Activated CD4-positive, alpha-beta T cell treated with anti-CD3 and anti-CD28 coated beads, Interleukin-2, amount 10 ng/mL, durations not matched to agents 7 days and 5 days (primary cell): Measurements from ENCODE around the gene SKAP2. TPM values are rescaled to one million over a fixed set of nuclear protein-coding genes. Genes with fewer than 3 reads are reported as not detected.

ENCODE experiments used
- CTCF ChIA-PET: fragments of 350-600 bp; sonication (Branson Sonifier 250); formaldehyde crosslinking; loops from one replicate; lab custom pipeline; 2021; ENCODE audit warnings: antibody characterized with exemption; lab: Charles Lee
- POLR2A ChIA-PET: fragments of 350-600 bp; sonication (Branson Sonifier 250); formaldehyde crosslinking; loops from one replicate; lab custom pipeline; 2021; ENCODE audit warnings: antibody characterized with exemption; lab: Charles Lee
- DNase-seq: peaks from one replicate; pipeline ENCODE4 v3.0.0-alpha.2; 2020
- H3K27ac Mint-ChIP-seq: one replicate; pipeline ENCODE4 v1.8.0; 2021; ENCODE audit warnings: mild to moderate bottlenecking, moderate library complexity, mixed read lengths
- H3K27me3 Mint-ChIP-seq: one replicate; pipeline ENCODE4 v1.8.0; 2021; ENCODE audit warnings: mixed read lengths
- H3K36me3 Mint-ChIP-seq: one replicate; pipeline ENCODE4 v1.8.0; 2021; ENCODE audit warnings: low read depth, mixed read lengths
- H3K4me1 Mint-ChIP-seq: one replicate; pipeline ENCODE4 v1.8.0; 2021; ENCODE audit warnings: mixed read lengths
- H3K4me3 Mint-ChIP-seq: one replicate; pipeline ENCODE4 v1.8.0; 2021; ENCODE audit warnings: mild to moderate bottlenecking, moderate library complexity, mixed read lengths
- H3K9me3 Mint-ChIP-seq: one replicate; pipeline ENCODE4 v1.8.0; 2021; ENCODE audit warnings: mixed read lengths
- total RNA-seq, 2 experiments: library from RNA; stranded (reverse); gene quantifications; one replicate each; pipeline ENCODE4 v1.2.3, GENCODE V29; 2021

SKAP2 gene
- total RNA-seq, 2 experiments from 2014 or later = 5.3 to 6.3 TPM

GRCh38 chr7:26863518-26864308, 677 bp downstream of the SKAP2 start:
- CTCF ChIA-PET = no interaction called here
- peaks cover 4% of the 10 kb centered on the region for H3K36me3 Mint-ChIP-seq
- H3K27me3 Mint-ChIP-seq = peaks cover 60% of the 10 kb centered on the region
- peak overlapping the region; percentile 86 for H3K27ac Mint-ChIP-seq
- H3K9me3 Mint-ChIP-seq = peaks cover 3% of the 10 kb centered on the region
- peak; percentile 25 for DNase-seq
- peak overlapping the region; percentile 87 for H3K4me3 Mint-ChIP-seq
- H3K4me1 Mint-ChIP-seq = peaks cover 24% of the 10 kb centered on the region
- POLR2A ChIA-PET = no interaction called here

- no peak overlapping the region for H3K4me3 Mint-ChIP-seq
- H3K27me3 Mint-ChIP-seq = peaks cover 66% of the 10 kb centered on the region
- no peak overlapping the region for H3K27ac Mint-ChIP-seq
- H3K9me3 Mint-ChIP-seq = peaks cover 3% of the 10 kb centered on the region
- no peak for DNase-seq
- CTCF ChIA-PET = interaction anchor here (0.5 kb wide), 1 partner anchor 1110 kb away, joined by 3 read pairs; no protein-coding TSS in a partner anchor
- POLR2A ChIA-PET = no interaction called here
- H3K36me3 Mint-ChIP-seq = peaks cover 4% of the 10 kb centered on the region
- peaks cover 24% of the 10 kb centered on the region for H3K4me1 Mint-ChIP-seq
These were observed 1.6 kb downstream of the SKAP2 start for GRCh38 chr7:26862834-26863233.

GRCh38 chr7:26861050-26861449, 3.3 kb downstream of the SKAP2 start:
- Mint-ChIP-seq H3K27me3 (peaks cover 77% of the 10 kb centered on the region), H3K36me3 (peaks cover 4% of the 10 kb centered on the region), H3K4me3 (no peak overlapping the region), H3K27ac (no peak overlapping the region), H3K4me1 (peaks cover 28% of the 10 kb centered on the region), H3K9me3 (peaks cover 3% of the 10 kb centered on the region)
- no peak for DNase-seq
- CTCF ChIA-PET = no interaction called here
- POLR2A ChIA-PET = no interaction called here

- no peak overlapping the region for H3K4me3 Mint-ChIP-seq
- no peak for DNase-seq
- no peaks in the 10 kb centered on the region for H3K9me3 Mint-ChIP-seq
- peaks cover 77% of the 10 kb centered on the region for H3K27me3 Mint-ChIP-seq
- peaks cover 22% of the 10 kb centered on the region for H3K4me1 Mint-ChIP-seq
- ChIA-PET POLR2A (no interaction called here), CTCF (no interaction called here)
- no peak overlapping the region for H3K27ac Mint-ChIP-seq
- H3K36me3 Mint-ChIP-seq = peaks cover 4% of the 10 kb centered on the region
These were observed 4.0 kb downstream of the SKAP2 start for GRCh38 chr7:26860361-26860760.

GRCh38 chr7:26859720-26860119, 4.7 kb downstream of the SKAP2 start:
- H3K27ac Mint-ChIP-seq = no peak overlapping the region
- peaks cover 77% of the 10 kb centered on the region for H3K27me3 Mint-ChIP-seq
- no peak overlapping the region for H3K4me3 Mint-ChIP-seq
- CTCF ChIA-PET = no interaction called here
- no peak for DNase-seq
- peaks cover 16% of the 10 kb centered on the region for H3K4me1 Mint-ChIP-seq
- peaks cover under 1% of the 10 kb centered on the region for H3K36me3 Mint-ChIP-seq
- H3K9me3 Mint-ChIP-seq = no peaks in the 10 kb centered on the region
- POLR2A ChIA-PET = no interaction called here

- no peak for DNase-seq
- H3K27me3 Mint-ChIP-seq = peaks cover 71% of the 10 kb centered on the region
- H3K36me3 Mint-ChIP-seq = no peaks in the 10 kb centered on the region
- no peak overlapping the region for H3K4me3 Mint-ChIP-seq
- no peaks in the 10 kb centered on the region for H3K9me3 Mint-ChIP-seq
- ChIA-PET CTCF (no interaction called here), POLR2A (no interaction called here)
- H3K4me1 Mint-ChIP-seq = peaks cover 8% of the 10 kb centered on the region
- H3K27ac Mint-ChIP-seq = no peak overlapping the region
These were observed 5.7 kb downstream of the SKAP2 start for GRCh38 chr7:26858735-26859134.

- ChIA-PET CTCF (no interaction called here), POLR2A (no interaction called here)
- Mint-ChIP-seq H3K4me3 (no peak overlapping the region), H3K4me1 (peaks cover 4% of the 10 kb centered on the region), H3K27me3 (peaks cover 70% of the 10 kb centered on the region), H3K9me3 (no peaks in the 10 kb centered on the region), H3K27ac (no peak overlapping the region), H3K36me3 (no peaks in the 10 kb centered on the region)
- no peak for DNase-seq
These were observed 6.1 kb downstream of the SKAP2 start for GRCh38 chr7:26858241-26858715.

GRCh38 chr7:26857506-26858240, 6.7 kb downstream of the SKAP2 start:
- no peak for DNase-seq
- Mint-ChIP-seq H3K4me3 (no peak overlapping the region), H3K4me1 (peaks cover 4% of the 10 kb centered on the region), H3K27ac (no peak overlapping the region), H3K9me3 (no peaks in the 10 kb centered on the region), H3K36me3 (no peaks in the 10 kb centered on the region), H3K27me3 (peaks cover 69% of the 10 kb centered on the region)
- ChIA-PET CTCF (no interaction called here), POLR2A (no interaction called here)

GRCh38 chr7:26857170-26857505, 7.3 kb downstream of the SKAP2 start:
- Mint-ChIP-seq H3K4me1 (peaks cover 4% of the 10 kb centered on the region), H3K27me3 (peaks cover 67% of the 10 kb centered on the region)
- POLR2A ChIA-PET = no interaction called here

GRCh38 chr7:26856176-26856985, 8.0 kb downstream of the SKAP2 start:
- CTCF ChIA-PET = no interaction called here
- Mint-ChIP-seq H3K4me3 (no peak overlapping the region), H3K36me3 (no peaks in the 10 kb centered on the region), H3K9me3 (no peaks in the 10 kb centered on the region), H3K4me1 (peaks cover 4% of the 10 kb centered on the region), H3K27ac (no peak overlapping the region), H3K27me3 (peaks cover 61% of the 10 kb centered on the region)
- no peak for DNase-seq
- POLR2A ChIA-PET = no interaction called here

More at GRCh38 chr7:26857170-26857505, 7.3 kb downstream of the SKAP2 start:
- no peak for DNase-seq
- Mint-ChIP-seq H3K4me3 (no peak overlapping the region), H3K36me3 (no peaks in the 10 kb centered on the region), H3K27ac (no peak overlapping the region), H3K9me3 (no peaks in the 10 kb centered on the region)
- CTCF ChIA-PET = no interaction called here

GRCh38 chr7:26854876-26855855, 9.2 kb downstream of the SKAP2 start:
- Mint-ChIP-seq H3K4me3 (no peak overlapping the region), H3K4me1 (peaks cover 4% of the 10 kb centered on the region), H3K27me3 (peaks cover 52% of the 10 kb centered on the region), H3K36me3 (no peaks in the 10 kb centered on the region), H3K9me3 (no peaks in the 10 kb centered on the region), H3K27ac (no peak overlapping the region)
- ChIA-PET CTCF (interaction anchor here (0.8 kb wide), 1 partner anchor 295 kb away, joined by 3 read pairs; no protein-coding TSS in a partner anchor), POLR2A (no interaction called here)
- DNase-seq = no peak
